ENCODE data around the gene RIC3.

DNA sequence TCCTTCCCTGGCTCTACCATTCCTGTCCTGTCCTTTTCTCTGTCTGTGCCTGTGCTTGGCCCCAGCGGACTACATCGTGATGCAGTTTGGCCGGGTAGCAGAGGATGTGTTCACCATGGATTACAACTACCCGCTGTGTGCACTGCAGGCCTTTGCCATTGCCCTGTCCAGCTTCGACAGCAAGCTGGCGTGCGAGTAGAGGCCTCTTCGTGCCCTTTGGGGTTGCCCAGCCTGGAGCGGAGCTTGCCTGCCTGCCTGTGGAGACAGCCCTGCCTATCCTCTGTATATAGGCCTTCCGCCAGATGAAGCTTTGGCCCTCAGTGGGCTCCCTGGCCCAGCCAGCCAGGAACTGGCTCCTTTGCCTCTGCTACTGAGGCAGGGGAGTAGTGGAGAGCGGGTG, 67.4 kb downstream of the RIC3 start:
- TF ChIP-seq, protein P1, sequence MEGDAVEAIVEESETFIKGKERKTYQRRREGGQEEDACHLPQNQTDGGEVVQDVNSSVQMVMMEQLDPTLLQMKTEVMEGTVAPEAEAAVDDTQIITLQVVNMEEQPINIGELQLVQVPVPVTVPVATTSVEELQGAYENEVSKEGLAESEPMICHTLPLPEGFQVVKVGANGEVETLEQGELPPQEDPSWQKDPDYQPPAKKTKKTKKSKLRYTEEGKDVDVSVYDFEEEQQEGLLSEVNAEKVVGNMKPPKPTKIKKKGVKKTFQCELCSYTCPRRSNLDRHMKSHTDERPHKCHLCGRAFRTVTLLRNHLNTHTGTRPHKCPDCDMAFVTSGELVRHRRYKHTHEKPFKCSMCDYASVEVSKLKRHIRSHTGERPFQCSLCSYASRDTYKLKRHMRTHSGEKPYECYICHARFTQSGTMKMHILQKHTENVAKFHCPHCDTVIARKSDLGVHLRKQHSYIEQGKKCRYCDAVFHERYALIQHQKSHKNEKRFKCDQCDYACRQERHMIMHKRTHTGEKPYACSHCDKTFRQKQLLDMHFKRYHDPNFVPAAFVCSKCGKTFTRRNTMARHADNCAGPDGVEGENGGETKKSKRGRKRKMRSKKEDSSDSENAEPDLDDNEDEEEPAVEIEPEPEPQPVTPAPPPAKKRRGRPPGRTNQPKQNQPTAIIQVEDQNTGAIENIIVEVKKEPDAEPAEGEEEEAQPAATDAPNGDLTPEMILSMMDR (IDR thresholded peaks at IDR 0.05; ENCODE audit: insufficient read depth, low read length, poor library complexity, severe bottlenecking), result no peak
- no peak for TF ChIP-seq EZH2phosphoT487 (conservative IDR thresholded peaks at IDR 0.05; ENCODE audit: low read length)
